HT1080 (cell line): ENCODE results near the gene PCDHB7. TPM values are rescaled to one million over a fixed set of nuclear protein-coding genes. Genes with fewer than 3 reads are reported as not detected.
"Not testable (repeated sequence)": the region's sequence is repeated elsewhere in the genome, so short reads cannot be mapped to it uniquely, and the experiment has no call there.

Experiments
- DNase-seq: peaks from one replicate; pipeline ENCODE4 v3.0.0-alpha.2; 2015; ENCODE audit warnings: low read depth
- total RNA-seq: library from RNA; depleted of rRNA; stranded (reverse); fragments of >200 nt; shearing (Covaris generic); gene quantifications from 2 replicates; pipeline ENCODE4 v1.2.3, GENCODE V29; 2014; rRNA removed

The PCDHB7 gene
- total RNA-seq, 1 experiment from 2014 or later, result 0.05 TPM

DNA sequence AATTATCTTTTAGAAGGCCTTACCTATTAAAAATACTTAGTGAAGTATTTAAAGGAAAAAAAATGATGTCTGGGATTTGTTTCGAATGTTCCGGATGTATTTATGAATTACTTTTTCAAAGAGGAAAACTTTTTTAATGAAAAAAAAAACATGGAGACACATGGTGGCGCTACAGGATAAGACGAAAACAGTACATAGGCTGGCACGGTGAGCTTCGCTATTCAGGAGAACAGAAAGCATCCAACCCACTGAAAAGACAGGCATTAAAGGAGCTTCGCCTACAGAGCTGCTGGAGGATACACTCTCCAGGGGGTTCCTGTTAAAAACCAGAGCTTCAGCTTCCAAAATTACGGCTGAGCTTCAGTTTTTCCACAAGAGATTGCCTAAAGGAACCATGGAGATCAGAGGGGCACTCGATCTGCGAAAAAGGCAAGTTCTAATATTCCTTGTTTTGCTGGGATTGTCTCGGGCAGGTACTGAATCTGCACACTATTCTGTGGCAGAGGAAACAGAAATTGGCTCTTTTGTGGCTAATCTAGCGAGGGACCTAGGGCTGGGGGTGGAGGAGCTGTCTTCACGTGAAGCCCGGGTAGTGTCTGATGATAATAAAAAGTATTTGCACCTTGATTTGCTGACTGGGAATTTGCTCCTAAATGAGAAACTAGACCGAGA is 50.8 kb downstream of the PCDHB7 start, which contains the start of gene PCDHB14:
TSS of gene PCDHB14 (plus strand) at position 232 of the 672 bp plus-strand sequence. CDS start at position 395, 163 bp downstream.
- peak; percentile 5 for DNase-seq

DNA sequence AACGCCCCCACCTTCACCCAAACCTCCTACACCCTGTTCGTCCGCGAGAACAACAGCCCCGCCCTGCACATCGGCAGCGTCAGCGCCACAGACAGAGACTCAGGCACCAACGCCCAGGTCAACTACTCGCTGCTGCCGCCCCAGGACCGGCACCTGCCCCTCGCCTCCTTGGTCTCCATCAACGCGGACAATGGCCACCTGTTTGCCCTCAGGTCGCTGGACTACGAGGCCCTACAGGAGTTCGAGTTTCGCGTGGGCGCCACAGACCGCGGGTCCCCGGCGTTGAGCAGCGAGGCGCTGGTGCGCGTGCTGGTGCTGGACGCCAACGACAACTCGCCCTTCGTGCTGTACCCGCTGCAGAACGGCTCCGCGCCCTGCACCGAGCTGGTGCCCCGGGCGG is 52.4 kb downstream of the PCDHB7 start:
- not testable (repeated sequence) for DNase-seq

DNA sequence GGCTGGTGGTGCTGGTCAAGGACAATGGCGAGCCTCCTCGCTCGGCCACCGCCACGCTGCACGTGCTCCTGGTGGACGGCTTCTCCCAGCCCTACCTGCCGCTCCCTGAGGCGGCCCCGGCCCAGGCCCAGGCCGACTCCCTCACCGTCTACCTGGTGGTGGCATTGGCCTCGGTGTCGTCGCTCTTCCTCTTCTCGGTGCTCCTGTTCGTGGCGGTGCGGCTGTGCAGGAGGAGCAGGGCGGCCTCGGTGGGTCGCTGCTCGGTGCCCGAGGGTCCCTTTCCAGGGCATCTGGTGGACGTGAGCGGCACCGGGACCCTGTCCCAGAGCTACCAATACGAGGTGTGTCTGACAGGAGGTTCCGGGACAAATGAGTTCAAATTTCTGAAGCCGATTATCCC is 53.0 kb downstream of the PCDHB7 start:
- DNase-seq, result not testable (repeated sequence)

Other genes with a start within 250 kb of the PCDHB7 start
- not detected in 2 replicates for gene PCDHAC1, start 246.3 kb upstream of the PCDHB7 start, total RNA-seq
- gene PCDHAC2, start 206.2 kb upstream of the PCDHB7 start, total RNA-seq, result not detected in 2 replicates
- not detected in 2 replicates for gene PCDHB1, start 121.3 kb upstream of the PCDHB7 start, total RNA-seq
- 0.37 and 0.43 TPM in 2 replicates for gene PCDHB2, start 78.0 kb upstream of the PCDHB7 start, total RNA-seq
- gene PCDHB3, start 72.2 kb upstream of the PCDHB7 start, total RNA-seq, result 0.03 TPM in 1 of 2 replicates, not detected in the other
- gene PCDHB4, start 50.8 kb upstream of the PCDHB7 start, total RNA-seq, result not detected in 2 replicates
- gene PCDHB5, start 37.4 kb upstream of the PCDHB7 start, total RNA-seq, result 0.10 and 0.90 TPM in 2 replicates
- gene PCDHB6, start 22.6 kb upstream of the PCDHB7 start, total RNA-seq, result 0.13 and 0.27 TPM in 2 replicates
- gene PCDHB8, start 5.1 kb downstream of the PCDHB7 start, total RNA-seq, result not detected in 2 replicates
- 0.03 TPM in 1 of 2 replicates, not detected in the other for gene PCDHB16, start 9.7 kb downstream of the PCDHB7 start, total RNA-seq
- gene PCDHB9, start 14.5 kb downstream of the PCDHB7 start, total RNA-seq, result 0.40 TPM in 1 of 2 replicates, not detected in the other
- 0.11 TPM in 1 of 2 replicates, not detected in the other for gene PCDHB10, start 19.7 kb downstream of the PCDHB7 start, total RNA-seq
- not detected in 2 replicates for gene PCDHB11, start 27.0 kb downstream of the PCDHB7 start, total RNA-seq
- gene PCDHB12, start 36.1 kb downstream of the PCDHB7 start, total RNA-seq, result not detected in 2 replicates
- gene PCDHB13, start 41.3 kb downstream of the PCDHB7 start, total RNA-seq, result 0.06 TPM in 1 of 2 replicates, not detected in the other
- 0.03 and 0.08 TPM in 2 replicates for gene PCDHB14, start 50.7 kb downstream of the PCDHB7 start, total RNA-seq
- gene PCDHB15, start 72.8 kb downstream of the PCDHB7 start, total RNA-seq, result 0.03 and 0.10 TPM in 2 replicates
- not detected in 2 replicates for gene SLC25A2, start 131.4 kb downstream of the PCDHB7 start, total RNA-seq
- gene TAF7, start 148.1 kb downstream of the PCDHB7 start, total RNA-seq, result 42.6 and 48.1 TPM in 2 replicates
- gene PCDHGA1, start 157.9 kb downstream of the PCDHB7 start, total RNA-seq, result 0.07 and 0.32 TPM in 2 replicates
- 0.27 and 0.84 TPM in 2 replicates for gene PCDHGA2, start 166.1 kb downstream of the PCDHB7 start, total RNA-seq
- 0.10 and 0.14 TPM in 2 replicates for gene PCDHGA3, start 171.2 kb downstream of the PCDHB7 start, total RNA-seq
- gene PCDHGB1, start 177.5 kb downstream of the PCDHB7 start, total RNA-seq, result 0.53 and 1.4 TPM in 2 replicates
- 0.71 and 0.73 TPM in 2 replicates for gene PCDHGA4, start 182.4 kb downstream of the PCDHB7 start, total RNA-seq
- 0.69 and 0.77 TPM in 2 replicates for gene PCDHGB2, start 187.3 kb downstream of the PCDHB7 start, total RNA-seq
- 0.07 and 0.21 TPM in 2 replicates for gene PCDHGA5, start 191.5 kb downstream of the PCDHB7 start, total RNA-seq
- gene PCDHGB3, start 197.6 kb downstream of the PCDHB7 start, total RNA-seq, result 0.80 and 1.5 TPM in 2 replicates
- gene PCDHGA6, start 201.2 kb downstream of the PCDHB7 start, total RNA-seq, result 0.20 and 1.2 TPM in 2 replicates
- gene PCDHGA7, start 210.1 kb downstream of the PCDHB7 start, total RNA-seq, result 0.03 and 0.11 TPM in 2 replicates
- gene PCDHGB4, start 215.1 kb downstream of the PCDHB7 start, total RNA-seq, result 9.9 and 10.2 TPM in 2 replicates
- gene PCDHGA8, start 220.0 kb downstream of the PCDHB7 start, total RNA-seq, result 0.17 and 0.61 TPM in 2 replicates
- 0.37 and 0.55 TPM in 2 replicates for gene PCDHGB5, start 225.3 kb downstream of the PCDHB7 start, total RNA-seq
- 0.23 and 0.29 TPM in 2 replicates for gene PCDHGA9, start 230.1 kb downstream of the PCDHB7 start, total RNA-seq
- 0.10 and 0.20 TPM in 2 replicates for gene PCDHGB6, start 235.4 kb downstream of the PCDHB7 start, total RNA-seq
- 0.80 and 0.90 TPM in 2 replicates for gene PCDHGA10, start 240.3 kb downstream of the PCDHB7 start, total RNA-seq
- gene PCDHGB7, start 245.0 kb downstream of the PCDHB7 start, total RNA-seq, result 0.47 and 0.53 TPM in 2 replicates
- gene PCDHGA11, start 248.4 kb downstream of the PCDHB7 start, total RNA-seq, result 0.42 and 0.50 TPM in 2 replicates